NCI-H2171 treated with DMSO at 0.1 percent for 48 hours (cell line): ENCODE results near the gene HDHD5.
"Not testable (repeated sequence)": the region's sequence is repeated elsewhere in the genome, so short reads cannot be mapped to it uniquely, and the experiment has no call there.

ENCODE experiments used
- DNase-seq: peaks from one replicate; lab custom pipeline; 2025; lab: John Stamatoyannopoulos, UW

Gene HDHD5

GRCh38 chr22:17155941-17156340 is 3.1 kb downstream of the HDHD5 start:
- DNase-seq: no peak

GRCh38 chr22:17152971-17153370 is 6.1 kb downstream of the HDHD5 start:
- DNase-seq: no peak

GRCh38 chr22:17152340-17152739 is 6.7 kb downstream of the HDHD5 start:
- no peak for DNase-seq

GRCh38 chr22:17149076-17149815 is 9.8 kb downstream of the HDHD5 start:
- DNase-seq: no peak

- DNase-seq: not testable (repeated sequence)
Measured at GRCh38 chr22:17147458-17147857, 11.6 kb downstream of the HDHD5 start.

- no peak for DNase-seq
Measured at GRCh38 chr22:17145021-17145680, 13.9 kb downstream of the HDHD5 start.

GRCh38 chr22:17143826-17144225 is 15.3 kb downstream of the HDHD5 start:
- DNase-seq: no peak

GRCh38 chr22:17143101-17143500 is 16.0 kb downstream of the HDHD5 start:
- DNase-seq: no peak

GRCh38 chr22:17140826-17141766 is 18.0 kb downstream of the HDHD5 start:
- DNase-seq: no peak

- DNase-seq: no peak
Measured at GRCh38 chr22:17140022-17140421, 19.1 kb downstream of the HDHD5 start.

- no peak for DNase-seq
Measured at GRCh38 chr22:17138513-17138912, 20.6 kb downstream of the HDHD5 start.

GRCh38 chr22:17137861-17138425 is 21.1 kb downstream of the HDHD5 start:
- no peak for DNase-seq

GRCh38 chr22:17137170-17137569 is 21.9 kb downstream of the HDHD5 start:
- DNase-seq: no peak

GRCh38 chr22:17135153-17135760 is 23.8 kb downstream of the HDHD5 start:
- DNase-seq: no peak

- no peak for DNase-seq
Measured at GRCh38 chr22:17133137-17133536, 25.9 kb downstream of the HDHD5 start.

- DNase-seq: peak; percentile 59
Measured at GRCh38 chr22:17132112-17132511, 27.0 kb downstream of the HDHD5 start.

- DNase-seq: peak; percentile 80
Measured at GRCh38 chr22:17131686-17132085, 27.4 kb downstream of the HDHD5 start.

GRCh38 chr22:17130199-17130598 is 28.9 kb downstream of the HDHD5 start:
- no peak for DNase-seq

- peak; percentile 83 for DNase-seq
Measured at GRCh38 chr22:17121233-17122195, 37.6 kb downstream of the HDHD5 start, which contains the start of gene TMEM121B. TMEM121B (minus strand) TSS chr22:17121360; CDS start chr22:17121127, 233 bp downstream.

- DNase-seq: peak; percentile 28
Measured at GRCh38 chr22:17120711-17121232, 38.3 kb downstream of the HDHD5 start.
